HepG2 (cell line): Measurements from ENCODE around the gene AREL1. TPM values are rescaled to one million over a fixed set of nuclear protein-coding genes. Genes with fewer than 3 reads are reported as not detected.

Experiments used
- HCFC1 ChIP-seq: fragments of 150-350 bp; IDR thresholded peaks from 2 replicates; pipeline ENCODE4 v1.6.1; 2014; ENCODE audit warnings: low read depth, low read length
- HIVEP1 ChIP-seq: sonication (generic); formaldehyde crosslinking; IDR thresholded peaks from 2 replicates; pipeline ENCODE4 v1.4.0; 2020; ENCODE audit warnings: mild to moderate bottlenecking, missing genetic modification reagents
- HOMEZ ChIP-seq: IDR thresholded peaks from 2 replicates; pipeline ENCODE4 v1.6.1; 2016; ENCODE audit warnings: low read depth
- HOXA3 ChIP-seq: sonication (generic); formaldehyde crosslinking; IDR thresholded peaks from 2 replicates; pipeline ENCODE4 v1.5.0; 2020; ENCODE audit warnings: missing genetic modification reagents
- HOXA5 ChIP-seq: sonication (generic); formaldehyde crosslinking; IDR thresholded peaks from 2 replicates; pipeline ENCODE4 v1.4.0; 2020; ENCODE audit warnings: missing genetic modification reagents
- MIXL1 ChIP-seq: IDR thresholded peaks from 2 replicates; pipeline ENCODE4 v1.6.1; 2016
- MLX ChIP-seq: IDR thresholded peaks from 2 replicates; pipeline ENCODE4 v1.6.1; 2016
- MNT ChIP-seq: fragments of 450-650 bp; IDR thresholded peaks from 2 replicates; pipeline ENCODE4 v1.6.1; 2016
- MXD1 ChIP-seq: sonication (generic); formaldehyde crosslinking; IDR thresholded peaks from 2 replicates; pipeline ENCODE4 v1.4.0; 2020; ENCODE audit warnings: mild to moderate bottlenecking, missing genetic modification reagents
- NBN ChIP-seq: fragments of 450-650 bp; conservative IDR thresholded peaks from 2 replicates; pipeline ENCODE4 v1.6.1; 2017
- NCOA2 ChIP-seq: sonication (generic); formaldehyde crosslinking; IDR thresholded peaks from 2 replicates; pipeline ENCODE4 v1.8.0; 2022; ENCODE audit warnings: inconsistent platforms
- NPAS2 ChIP-seq: sonication (generic); formaldehyde crosslinking; IDR thresholded peaks from 2 replicates; pipeline ENCODE4 v1.8.0; 2022; ENCODE audit warnings: mild to moderate bottlenecking, missing genetic modification reagents, borderline replicate concordance
- PAWR ChIP-seq: sonication (generic); formaldehyde crosslinking; IDR thresholded peaks from 2 replicates; pipeline ENCODE4 v1.4.0; 2020; ENCODE audit warnings: missing genetic modification reagents, mild to moderate bottlenecking, borderline replicate concordance
- ZFY ChIP-seq: sonication (generic); formaldehyde crosslinking; IDR thresholded peaks from 2 replicates; pipeline ENCODE4 v1.4.0; 2020; ENCODE audit warnings: missing genetic modification reagents
- ZMYM3 ChIP-seq: sonication (generic); formaldehyde crosslinking; IDR thresholded peaks from 2 replicates; pipeline ENCODE4 v1.5.1; 2020; ENCODE audit warnings: mild to moderate bottlenecking, missing genetic modification reagents
- ZNF256 ChIP-seq: sonication (generic); formaldehyde crosslinking; conservative IDR thresholded peaks from 2 replicates; pipeline ENCODE4 v1.4.0; 2020; ENCODE audit warnings: missing genetic modification reagents
- ZNF3 ChIP-seq: IDR thresholded peaks from 2 replicates; pipeline ENCODE4 v1.7.0; 2017; ENCODE audit warnings: inconsistent platforms
- ZNF629 ChIP-seq: sonication (generic); formaldehyde crosslinking; conservative IDR thresholded peaks from 2 replicates; pipeline ENCODE4 v1.5.0; 2020; ENCODE audit warnings: missing genetic modification reagents
- ZNF850 ChIP-seq: sonication (generic); formaldehyde crosslinking; conservative IDR thresholded peaks from 2 replicates; pipeline ENCODE4 v1.9.0; 2021; ENCODE audit warnings: mild to moderate bottlenecking, missing genetic modification reagents
- polyA plus RNA-seq, 8 experiments: library from polyadenylated mRNA; depleted of rRNA in 3 of 8; stranded (reverse) in 7 of 8; unstranded in 1 of 8; fragments of >200 nt; fragmentation: Illumina TruSeq in 4 of 8; extraction: Trizol in 4 of 8; gene quantifications; 2 replicates each; pipeline versions ENCODE4 v1.2.1 to v1.2.3, GENCODE V29; 2011 to 2016; ENCODE audit warnings: low read depth in 4 of 8, missing spikeins in 1 of 8, mixed read lengths in 1 of 8; ENCODE audit not compliant: insufficient read depth in 1 of 8
- total RNA-seq, 5 experiments: library from RNA; depleted of rRNA; stranded (reverse); fragments of >200 nt; fragmentation: Illumina TruSeq; extraction: Trizol; gene quantifications; 2 replicates each; pipeline ENCODE4 v1.2.3, GENCODE V29; 2016; ENCODE audit warnings: low read depth in 1 of 5
- TF ChIP-seq, protein P1 (sequence below): sonication (generic); formaldehyde crosslinking; IDR thresholded peaks from 2 replicates; pipeline ENCODE4 v1.4.0; 2020; ENCODE audit warnings: missing genetic modification reagents
- TF ChIP-seq, protein P2 (sequence below), 2 experiments: IDR thresholded peaks; 2 replicates each; pipeline ENCODE4 v1.6.1; 2011 to 2012; ENCODE audit warnings: low read length in 2 of 2, borderline replicate concordance in 1 of 2, low read depth in 1 of 2, mild to moderate bottlenecking in 1 of 2, moderate library complexity in 1 of 2

Gene AREL1
- total and polyA plus RNA-seq, 2 of the 13 experiments (the other 11 are each of a cell fraction or from before 2014, with no cell fraction given): 21.3 to 25.4 TPM

- TF ChIP-seq MLX (CRISPR knock-in tag) (no peak), MNT (no peak), MIXL1 (CRISPR knock-in tag) (no peak), PAWR (CRISPR knock-in tag) (no peak), NPAS2 (no peak), HOXA3 (CRISPR knock-in tag) (peak; percentile 44; the same call in 1 of the 2 replicates), ZNF256 (CRISPR knock-in tag) (no peak), ZNF629 (CRISPR knock-in tag) (peak; percentile 83), HIVEP1 (CRISPR knock-in tag) (no peak), ZMYM3 (CRISPR knock-in tag) (peak; percentile 92), ZFY (CRISPR knock-in tag) (peak; percentile 39; the same call in 1 of the 2 replicates), MXD1 (CRISPR knock-in tag) (no peak), ZNF3 (CRISPR knock-in tag) (no peak), HCFC1 (no peak), NBN (no peak), ZNF850 (no peak), HOMEZ (CRISPR knock-in tag) (peak; percentile 18; the same call in 1 of the 2 replicates), HOXA5 (CRISPR knock-in tag) (0 out of 2 replicates have a peak, but pooled peaks have one; percentile 31), NCOA2 (peak; percentile 74)
- TF ChIP-seq, protein P1, sequence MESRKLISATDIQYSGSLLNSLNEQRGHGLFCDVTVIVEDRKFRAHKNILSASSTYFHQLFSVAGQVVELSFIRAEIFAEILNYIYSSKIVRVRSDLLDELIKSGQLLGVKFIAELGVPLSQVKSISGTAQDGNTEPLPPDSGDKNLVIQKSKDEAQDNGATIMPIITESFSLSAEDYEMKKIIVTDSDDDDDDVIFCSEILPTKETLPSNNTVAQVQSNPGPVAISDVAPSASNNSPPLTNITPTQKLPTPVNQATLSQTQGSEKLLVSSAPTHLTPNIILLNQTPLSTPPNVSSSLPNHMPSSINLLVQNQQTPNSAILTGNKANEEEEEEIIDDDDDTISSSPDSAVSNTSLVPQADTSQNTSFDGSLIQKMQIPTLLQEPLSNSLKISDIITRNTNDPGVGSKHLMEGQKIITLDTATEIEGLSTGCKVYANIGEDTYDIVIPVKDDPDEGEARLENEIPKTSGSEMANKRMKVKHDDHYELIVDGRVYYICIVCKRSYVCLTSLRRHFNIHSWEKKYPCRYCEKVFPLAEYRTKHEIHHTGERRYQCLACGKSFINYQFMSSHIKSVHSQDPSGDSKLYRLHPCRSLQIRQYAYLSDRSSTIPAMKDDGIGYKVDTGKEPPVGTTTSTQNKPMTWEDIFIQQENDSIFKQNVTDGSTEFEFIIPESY (CRISPR knock-in tag): no peak
- TF ChIP-seq, protein P2, sequence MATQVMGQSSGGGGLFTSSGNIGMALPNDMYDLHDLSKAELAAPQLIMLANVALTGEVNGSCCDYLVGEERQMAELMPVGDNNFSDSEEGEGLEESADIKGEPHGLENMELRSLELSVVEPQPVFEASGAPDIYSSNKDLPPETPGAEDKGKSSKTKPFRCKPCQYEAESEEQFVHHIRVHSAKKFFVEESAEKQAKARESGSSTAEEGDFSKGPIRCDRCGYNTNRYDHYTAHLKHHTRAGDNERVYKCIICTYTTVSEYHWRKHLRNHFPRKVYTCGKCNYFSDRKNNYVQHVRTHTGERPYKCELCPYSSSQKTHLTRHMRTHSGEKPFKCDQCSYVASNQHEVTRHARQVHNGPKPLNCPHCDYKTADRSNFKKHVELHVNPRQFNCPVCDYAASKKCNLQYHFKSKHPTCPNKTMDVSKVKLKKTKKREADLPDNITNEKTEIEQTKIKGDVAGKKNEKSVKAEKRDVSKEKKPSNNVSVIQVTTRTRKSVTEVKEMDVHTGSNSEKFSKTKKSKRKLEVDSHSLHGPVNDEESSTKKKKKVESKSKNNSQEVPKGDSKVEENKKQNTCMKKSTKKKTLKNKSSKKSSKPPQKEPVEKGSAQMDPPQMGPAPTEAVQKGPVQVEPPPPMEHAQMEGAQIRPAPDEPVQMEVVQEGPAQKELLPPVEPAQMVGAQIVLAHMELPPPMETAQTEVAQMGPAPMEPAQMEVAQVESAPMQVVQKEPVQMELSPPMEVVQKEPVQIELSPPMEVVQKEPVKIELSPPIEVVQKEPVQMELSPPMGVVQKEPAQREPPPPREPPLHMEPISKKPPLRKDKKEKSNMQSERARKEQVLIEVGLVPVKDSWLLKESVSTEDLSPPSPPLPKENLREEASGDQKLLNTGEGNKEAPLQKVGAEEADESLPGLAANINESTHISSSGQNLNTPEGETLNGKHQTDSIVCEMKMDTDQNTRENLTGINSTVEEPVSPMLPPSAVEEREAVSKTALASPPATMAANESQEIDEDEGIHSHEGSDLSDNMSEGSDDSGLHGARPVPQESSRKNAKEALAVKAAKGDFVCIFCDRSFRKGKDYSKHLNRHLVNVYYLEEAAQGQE (IDR thresholded peaks at IDR 0.05; ENCODE audit: borderline replicate concordance in 1 of 2, low read depth in 1 of 2, low read length in 2 of 2): no peak
Observed at GRCh38 chr14:74618078-74618952, 94.6 kb downstream of the AREL1 start (continued).
